Measurements from ENCODE around the gene CCDC85B. TPM values are rescaled to one million over a fixed set of nuclear protein-coding genes. Genes with fewer than 3 reads are reported as not detected.

Gene CCDC85B
- total RNA-seq, 1 experiment from 2014 or later: 22.2 TPM

- in situ Hi-C loops (cut with HindIII; ENCODE audit: low pct_unique_long_range_greater_than_20kb, low sequenced_read_pairs): no loop called here
- DNase-seq (ENCODE audit: low read depth, low spot score): no peak
Measured at GRCh38 chr11:65865550-65866172, 24.8 kb upstream of the CCDC85B start.

GRCh38 chr11:65866509-65867283 is 23.8 kb upstream of the CCDC85B start:
- in situ Hi-C loops (cut with HindIII; ENCODE audit: low pct_unique_long_range_greater_than_20kb, low sequenced_read_pairs): no loop called here
- DNase-seq (ENCODE audit: low read depth, low spot score): no peak

- no peak for DNase-seq (ENCODE audit: low read depth, low spot score)
- in situ Hi-C loops (cut with HindIII; ENCODE audit: low pct_unique_long_range_greater_than_20kb, low sequenced_read_pairs): no loop called here
Measured at GRCh38 chr11:65867284-65868071, 23.0 kb upstream of the CCDC85B start.

- peak; percentile 42 for DNase-seq (ENCODE audit: low read depth, low spot score)
- in situ Hi-C loops (cut with HindIII; ENCODE audit: low pct_unique_long_range_greater_than_20kb, low sequenced_read_pairs): no loop called here
Measured at GRCh38 chr11:65868076-65868667, 22.3 kb upstream of the CCDC85B start.

GRCh38 chr11:65868907-65869306 is 21.6 kb upstream of the CCDC85B start:
- in situ Hi-C loops (cut with HindIII; ENCODE audit: low pct_unique_long_range_greater_than_20kb, low sequenced_read_pairs): no loop called here
- no peak for DNase-seq (ENCODE audit: low read depth, low spot score)

- DNase-seq (ENCODE audit: low read depth, low spot score): no peak
- in situ Hi-C loops (cut with HindIII; ENCODE audit: low pct_unique_long_range_greater_than_20kb, low sequenced_read_pairs): no loop called here
Measured at GRCh38 chr11:65869643-65870306, 20.7 kb upstream of the CCDC85B start.

- DNase-seq (ENCODE audit: low read depth, low spot score): no peak
- in situ Hi-C loops (cut with HindIII; ENCODE audit: low pct_unique_long_range_greater_than_20kb, low sequenced_read_pairs): no loop called here
Measured at GRCh38 chr11:65870307-65870658, 20.2 kb upstream of the CCDC85B start.

- DNase-seq (ENCODE audit: low read depth, low spot score): no peak
- in situ Hi-C loops (cut with HindIII; ENCODE audit: low pct_unique_long_range_greater_than_20kb, low sequenced_read_pairs): no loop called here
Measured at GRCh38 chr11:65870706-65871681, 19.5 kb upstream of the CCDC85B start.

- DNase-seq (ENCODE audit: low read depth, low spot score): no peak
- in situ Hi-C loops (cut with HindIII; ENCODE audit: low pct_unique_long_range_greater_than_20kb, low sequenced_read_pairs): no loop called here
Measured at GRCh38 chr11:65871811-65872548, 18.5 kb upstream of the CCDC85B start.

GRCh38 chr11:65872586-65873317 is 17.7 kb upstream of the CCDC85B start, which contains the start of gene EFEMP2:
Gene EFEMP2, minus strand, starts transcription at chr11:65872800. Its CDS starts 446 bp downstream, at chr11:65872354.
- in situ Hi-C loops (cut with HindIII; ENCODE audit: low pct_unique_long_range_greater_than_20kb, low sequenced_read_pairs): no loop called here
- DNase-seq (ENCODE audit: low read depth, low spot score): no peak

- in situ Hi-C loops (cut with HindIII; ENCODE audit: low pct_unique_long_range_greater_than_20kb, low sequenced_read_pairs): no loop called here
- peak; percentile 83 for DNase-seq (ENCODE audit: low read depth, low spot score)
Measured at GRCh38 chr11:65873318-65874156, 16.9 kb upstream of the CCDC85B start.

- no peak for DNase-seq (ENCODE audit: low read depth, low spot score)
- in situ Hi-C loops (cut with HindIII; ENCODE audit: low pct_unique_long_range_greater_than_20kb, low sequenced_read_pairs): no loop called here
Measured at GRCh38 chr11:65879617-65880016, 10.9 kb upstream of the CCDC85B start, which contains the start of gene CTSW. Gene CTSW, plus strand, starts transcription at chr11:65879837. Its CDS starts 18 bp downstream, at chr11:65879855.

- DNase-seq (ENCODE audit: low read depth, low spot score): no peak
- in situ Hi-C loops (cut with HindIII; ENCODE audit: low pct_unique_long_range_greater_than_20kb, low sequenced_read_pairs): no loop called here
Measured at GRCh38 chr11:65880027-65880426, 10.4 kb upstream of the CCDC85B start.

GRCh38 chr11:65880844-65881421 is 9.5 kb upstream of the CCDC85B start:
- in situ Hi-C loops (cut with HindIII; ENCODE audit: low pct_unique_long_range_greater_than_20kb, low sequenced_read_pairs): no loop called here
- DNase-seq (ENCODE audit: low read depth, low spot score): no peak
